ENCODE data around the gene BRSK2.

The BRSK2 gene

DNA sequence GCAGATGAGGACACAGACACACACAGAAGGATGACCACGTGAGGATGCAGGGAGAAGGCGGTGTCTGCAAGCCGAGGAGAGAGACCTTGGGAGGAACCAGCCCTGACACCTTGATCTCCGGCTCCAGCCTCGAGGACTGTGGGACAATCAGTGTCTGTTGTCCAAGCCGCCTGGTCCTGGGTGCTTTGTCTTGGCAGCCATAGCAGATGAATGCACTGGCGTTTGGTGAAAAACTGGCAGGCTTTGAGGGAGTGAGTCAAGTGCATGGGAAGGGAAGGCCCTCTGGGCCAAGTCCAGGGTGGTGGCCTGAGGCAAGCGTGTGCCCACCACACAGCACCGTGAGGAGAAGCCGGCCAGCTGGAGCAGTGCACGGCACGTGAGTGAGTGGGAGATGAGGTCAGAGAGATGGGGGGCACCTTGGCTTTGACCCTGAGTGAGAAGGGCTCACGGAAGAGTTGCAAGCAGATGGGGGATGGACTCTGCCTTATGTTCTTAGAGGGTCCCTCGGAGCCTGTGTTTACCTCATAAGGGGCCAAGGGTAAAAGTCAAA lies 12.4 kb upstream of the BRSK2 start:
- no peak for DNase-seq

DNA sequence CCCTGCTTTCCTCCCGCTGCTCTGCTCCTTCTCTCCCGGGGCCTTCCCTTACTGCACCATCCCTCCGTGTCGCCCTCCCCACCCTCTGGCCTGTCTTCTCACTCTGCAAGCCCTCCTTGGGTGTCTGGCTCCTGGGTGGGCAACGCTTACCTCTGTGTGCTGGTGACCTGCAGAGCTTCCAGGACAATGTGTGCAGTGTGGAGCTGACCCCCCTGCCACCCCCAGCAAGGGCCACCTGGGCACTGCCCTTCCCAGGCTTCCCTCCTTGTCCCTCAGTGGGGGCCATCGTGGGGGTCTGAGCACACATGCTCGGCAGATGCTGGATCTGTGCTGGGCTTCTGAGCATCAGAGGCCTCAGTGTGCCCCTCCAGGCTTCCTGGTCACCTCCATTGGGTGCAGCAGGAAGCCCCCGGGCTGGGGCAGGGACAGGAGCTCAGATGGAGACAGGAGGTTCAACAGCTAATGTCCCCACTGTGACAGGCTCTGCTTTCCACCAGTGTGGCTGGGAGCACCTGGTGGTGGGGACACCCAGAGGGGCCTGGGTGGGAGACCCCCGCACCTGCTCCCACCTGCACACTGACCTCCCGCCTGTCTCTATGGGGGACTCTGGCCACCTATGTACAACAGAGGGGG lies 7.8 kb upstream of the BRSK2 start:
- DNase-seq = no peak

DNA sequence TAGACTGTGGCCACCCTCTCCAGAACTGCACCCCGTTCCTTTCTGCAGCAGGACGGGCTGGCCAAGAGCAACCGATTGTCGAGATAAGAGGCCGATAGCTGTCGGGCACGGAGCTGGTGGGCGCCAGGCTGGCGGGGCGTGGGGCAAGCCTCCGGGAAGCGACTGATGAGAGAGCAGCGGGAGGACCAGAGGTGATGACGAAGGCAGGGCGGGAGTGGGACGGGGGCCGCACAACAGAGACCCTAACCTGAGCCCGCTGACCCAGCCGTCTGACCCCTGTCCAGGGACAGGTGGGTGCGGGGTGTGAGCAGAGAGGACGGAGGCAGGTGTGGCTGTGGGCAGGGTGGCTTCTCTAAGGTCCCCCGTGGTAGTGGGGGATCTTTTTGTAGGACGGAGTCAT lies 7.3 kb upstream of the BRSK2 start:
- DNase-seq = no peak

DNA sequence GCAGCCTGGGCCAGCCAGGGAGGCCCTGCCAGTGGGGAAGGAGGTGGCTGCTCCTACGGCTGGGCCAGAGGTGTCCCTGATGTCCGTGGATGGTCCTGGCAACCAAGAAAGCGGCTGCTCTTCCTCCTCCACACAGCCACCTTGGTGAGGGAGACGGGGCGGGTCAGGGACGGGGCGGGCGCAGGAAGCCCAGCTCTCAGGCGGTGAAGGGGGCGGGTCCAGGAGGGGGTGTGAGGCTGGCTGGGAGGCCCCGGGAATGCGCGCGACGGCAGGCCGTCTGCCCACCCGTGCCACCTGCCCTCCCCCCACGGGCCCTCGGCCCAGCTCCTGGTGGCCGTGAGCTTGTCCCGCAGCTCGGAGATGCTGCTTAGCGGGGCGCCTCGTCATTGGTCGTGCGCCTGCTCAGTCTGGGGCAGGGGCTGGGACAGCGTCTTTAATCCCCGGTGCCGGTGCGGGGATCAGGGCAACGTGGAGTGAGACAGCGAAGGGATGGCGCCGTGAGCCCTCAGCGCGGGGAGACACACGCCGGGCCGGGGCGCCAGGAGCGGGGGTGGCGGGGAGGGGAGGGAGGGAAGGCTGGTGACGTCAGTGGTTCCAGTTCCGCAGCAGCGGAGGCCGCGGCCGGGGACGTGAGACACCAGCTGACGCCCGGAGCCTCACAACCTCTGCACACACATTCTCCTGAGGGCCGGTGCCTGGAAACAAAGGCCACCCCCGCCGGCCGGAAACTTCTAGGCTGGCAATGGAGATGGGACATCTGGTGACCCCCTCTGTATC lies 6.7 kb upstream of the BRSK2 start:
- no peak for DNase-seq

DNA sequence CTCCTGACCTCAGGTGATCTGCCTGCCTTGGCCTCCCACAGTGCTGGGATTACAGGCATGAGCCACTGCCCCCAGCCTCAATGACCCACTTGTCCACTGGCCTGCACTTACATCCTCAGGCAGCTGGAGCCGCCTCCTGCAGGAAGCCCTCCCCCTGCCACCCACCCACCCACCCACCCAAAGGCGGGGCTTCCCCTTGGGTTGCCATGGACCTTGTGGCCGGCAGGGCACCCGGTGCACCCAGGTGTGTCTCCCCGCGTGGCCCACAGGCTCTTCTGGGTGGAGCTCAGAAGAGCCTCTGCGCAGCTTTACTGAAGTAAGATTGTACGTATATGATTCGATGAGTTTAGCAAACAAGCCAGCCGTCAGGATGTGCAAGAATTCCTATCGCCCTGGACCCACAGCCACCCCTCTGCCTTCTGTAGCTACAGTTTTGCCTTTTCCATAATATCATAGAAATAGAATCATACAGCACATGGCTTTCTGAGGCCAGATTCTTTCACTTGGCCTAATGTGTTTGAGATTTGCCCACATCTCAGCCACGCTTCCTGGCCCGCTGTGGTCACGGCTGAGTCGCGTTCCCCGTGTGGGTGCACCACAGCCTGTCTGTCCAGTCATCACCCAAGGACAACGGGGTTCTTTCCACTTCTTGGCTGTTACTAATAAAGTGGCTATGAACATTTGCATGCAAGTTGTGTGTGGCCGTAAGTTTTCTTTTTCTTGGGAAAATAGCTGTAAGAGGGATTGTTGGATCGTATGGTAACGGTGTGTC lies 5.3 kb upstream of the BRSK2 start:
- no peak for DNase-seq

DNA sequence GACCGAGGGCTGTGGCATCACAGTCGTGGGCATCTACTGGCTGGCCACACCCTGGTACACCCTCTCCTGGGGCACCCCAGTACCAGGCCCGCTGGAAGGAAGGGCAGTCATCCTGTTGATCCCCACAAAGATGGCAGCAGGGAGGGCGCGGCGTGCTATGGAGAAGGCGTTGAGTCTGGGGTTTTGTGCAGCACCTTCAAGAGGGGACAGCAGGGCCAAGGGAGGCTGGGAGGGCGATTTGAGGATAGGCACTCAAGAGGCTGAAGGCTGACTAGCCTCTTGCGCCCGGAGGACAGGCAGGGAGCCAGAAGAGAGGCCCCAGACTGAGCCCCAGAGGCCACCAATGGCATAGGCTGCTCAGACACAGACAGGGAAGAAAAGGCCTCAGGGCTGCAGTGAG lies 2.2 kb upstream of the BRSK2 start:
- no peak for DNase-seq

DNA sequence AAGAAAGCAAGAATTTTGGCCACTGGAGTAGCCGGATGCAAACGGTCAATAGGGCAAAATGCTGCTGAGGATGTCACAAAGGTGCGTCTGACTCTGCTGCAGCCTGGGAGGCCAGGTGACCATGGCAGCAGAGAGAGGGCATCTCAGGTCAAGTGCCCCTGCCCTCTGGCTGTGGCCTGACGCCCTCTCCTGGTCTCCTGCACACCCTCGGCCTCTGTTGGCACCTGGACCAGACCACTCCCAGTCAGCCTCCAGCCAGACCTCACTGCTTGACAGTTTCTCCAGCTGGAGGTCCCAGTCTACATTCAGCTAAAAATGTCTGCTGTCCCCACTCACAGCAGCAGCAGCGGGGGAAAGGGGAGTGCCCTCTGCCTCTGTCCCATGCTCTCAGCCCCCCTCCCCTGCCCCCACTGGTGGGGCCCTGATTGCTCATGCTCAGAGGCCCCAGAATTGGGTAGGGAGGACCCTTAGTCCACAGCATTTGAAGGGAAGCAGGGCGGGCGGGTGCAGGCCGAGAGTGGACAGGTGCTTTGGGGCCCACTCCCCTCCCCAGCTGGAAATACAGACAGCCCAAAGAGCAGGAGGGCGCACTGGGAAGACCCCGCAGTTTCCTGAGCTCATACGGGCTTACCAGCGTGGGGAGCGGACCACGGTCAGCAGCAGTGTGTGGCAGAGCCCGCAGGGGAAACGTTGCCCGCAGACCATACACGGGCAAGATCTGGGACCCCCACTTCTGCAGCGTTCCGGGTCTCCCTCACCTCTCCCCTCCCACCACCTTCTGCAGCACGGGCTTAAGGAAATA lies 1.6 kb upstream of the BRSK2 start:
- no peak for DNase-seq

DNA sequence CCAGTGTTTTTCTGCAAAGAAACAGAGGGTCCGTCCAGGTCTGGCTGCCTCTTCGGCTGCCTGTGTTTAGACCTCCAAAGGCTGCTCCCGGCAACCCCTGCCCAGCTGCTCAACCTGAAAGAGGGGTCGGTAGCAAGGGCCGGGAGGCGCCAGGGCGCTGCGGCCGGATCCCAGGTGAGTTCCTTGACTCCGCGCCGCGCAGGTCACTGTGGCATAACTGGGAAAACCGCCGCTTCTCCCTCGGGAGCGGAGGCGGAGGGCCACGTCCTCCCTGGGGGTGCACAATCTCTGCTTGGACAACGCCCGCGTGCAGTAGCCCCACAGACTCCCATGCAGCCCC lies 1.0 kb upstream of the BRSK2 start:
- DNase-seq = no peak

DNA sequence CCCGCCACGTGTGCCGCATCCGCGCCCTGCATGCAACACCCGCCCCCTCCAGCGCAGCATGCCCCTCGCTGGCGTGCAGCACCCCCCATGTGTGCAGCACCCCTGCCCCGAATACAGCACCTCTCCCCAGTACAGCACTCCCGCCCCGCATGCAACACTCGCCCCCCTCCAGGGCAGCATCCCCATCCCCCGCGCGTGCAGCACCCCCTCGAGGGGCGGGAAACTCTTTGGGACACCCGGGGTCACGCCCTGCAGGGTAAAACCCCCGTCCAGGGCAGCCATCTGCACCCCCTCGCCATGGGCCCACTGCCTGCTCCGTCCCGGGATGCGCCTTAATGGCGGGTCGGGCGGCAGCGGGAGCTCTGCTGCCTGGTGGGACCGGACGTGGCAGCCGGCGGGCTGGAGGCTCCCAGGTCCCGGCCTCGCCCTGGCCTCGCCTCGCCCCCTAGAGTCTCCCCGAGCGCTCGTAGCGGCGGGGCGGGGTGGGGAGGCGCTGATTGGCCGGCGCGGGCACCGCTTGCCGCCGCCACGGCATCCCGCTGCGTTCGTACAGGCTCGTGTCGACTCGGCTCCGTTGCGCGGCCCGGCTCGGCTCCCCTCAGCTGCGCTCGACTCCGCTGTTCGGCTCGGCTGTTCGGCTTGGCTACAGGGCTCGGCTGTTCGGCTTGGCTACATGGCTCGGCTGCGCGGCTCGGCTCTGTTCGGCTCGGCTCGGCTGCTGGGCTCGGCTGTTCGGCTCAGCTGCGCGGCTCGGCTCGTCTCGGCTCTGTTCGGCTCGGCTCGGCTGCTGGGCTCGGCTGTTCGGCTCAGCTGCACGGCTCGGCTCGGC lies 417 bp upstream of the BRSK2 start:
- DNase-seq = peak; percentile 52

DNA sequence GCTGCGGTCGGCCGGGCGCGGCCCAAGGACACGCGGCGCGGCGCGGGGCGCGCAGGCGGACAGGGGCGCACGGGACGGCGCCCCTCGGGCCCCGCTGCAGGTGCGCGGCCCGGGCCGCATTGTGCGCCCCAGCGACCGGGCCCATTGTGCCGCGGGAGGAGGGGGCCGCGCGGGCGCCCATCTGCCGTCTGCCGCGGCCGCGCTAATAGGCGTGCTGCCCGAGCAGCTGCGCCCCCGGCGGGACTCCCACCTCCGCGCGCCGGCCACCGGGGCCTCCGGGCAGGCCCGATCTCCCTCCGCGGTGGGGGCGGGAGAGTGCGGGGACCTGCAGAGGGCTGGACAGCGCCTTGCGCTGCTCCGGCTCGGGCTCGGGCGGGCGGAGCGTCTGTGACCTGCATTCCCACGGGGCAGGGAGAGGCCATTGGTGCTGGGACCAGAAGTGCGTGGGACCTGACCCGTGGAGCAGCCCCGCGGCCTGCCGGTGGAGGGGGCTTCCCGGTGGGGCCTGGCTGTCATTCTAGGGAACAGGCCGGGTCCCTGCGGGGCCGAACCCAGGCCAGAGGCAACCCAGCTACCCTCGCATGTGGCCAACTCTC lies 933 bp downstream of the BRSK2 start:
- no peak for DNase-seq

DNA sequence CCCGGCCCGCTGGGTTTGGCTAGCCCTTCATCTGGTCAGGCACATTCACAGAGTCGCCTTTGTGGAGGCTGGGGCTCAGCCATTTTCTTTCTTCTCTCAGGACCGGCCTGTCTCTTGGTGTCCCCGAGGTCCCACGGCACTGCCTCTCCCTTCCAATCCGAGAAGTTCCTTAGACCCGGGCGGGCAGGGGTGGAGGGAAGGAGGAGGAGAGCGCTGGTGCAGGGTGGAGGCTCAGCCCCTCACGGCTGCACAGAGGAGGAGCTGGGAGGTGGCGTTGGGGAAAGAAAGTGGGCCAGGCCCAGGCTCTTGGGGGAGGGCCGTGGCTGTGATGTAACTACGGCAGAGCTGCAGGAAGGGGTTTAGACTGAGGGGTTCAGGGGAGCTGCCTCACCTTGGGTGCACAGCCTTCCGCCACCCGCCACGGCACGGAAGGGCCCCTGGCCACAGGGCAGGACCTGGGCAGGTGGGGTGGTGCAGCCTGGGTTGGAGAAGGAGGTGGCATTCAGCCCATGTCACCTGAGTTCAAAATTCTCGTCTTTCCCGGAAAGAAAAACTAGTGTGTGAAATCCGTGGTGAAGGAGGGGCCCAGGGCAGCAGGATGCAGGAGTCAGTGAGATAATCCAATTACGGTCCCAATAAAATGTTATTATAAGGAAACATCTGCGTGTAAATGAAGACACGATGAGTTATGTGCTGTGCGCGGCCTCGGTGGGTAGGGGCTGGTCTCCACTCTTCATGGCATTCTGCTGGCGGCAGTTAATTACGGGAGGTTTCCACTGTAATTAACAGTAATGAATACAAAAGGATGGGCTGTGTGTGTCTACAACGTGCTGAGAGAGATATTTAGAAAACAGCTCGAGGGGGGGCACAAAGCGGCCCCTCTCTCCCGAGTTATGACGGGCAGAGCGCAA lies 1.7 kb downstream of the BRSK2 start:
- no peak for DNase-seq

DNA sequence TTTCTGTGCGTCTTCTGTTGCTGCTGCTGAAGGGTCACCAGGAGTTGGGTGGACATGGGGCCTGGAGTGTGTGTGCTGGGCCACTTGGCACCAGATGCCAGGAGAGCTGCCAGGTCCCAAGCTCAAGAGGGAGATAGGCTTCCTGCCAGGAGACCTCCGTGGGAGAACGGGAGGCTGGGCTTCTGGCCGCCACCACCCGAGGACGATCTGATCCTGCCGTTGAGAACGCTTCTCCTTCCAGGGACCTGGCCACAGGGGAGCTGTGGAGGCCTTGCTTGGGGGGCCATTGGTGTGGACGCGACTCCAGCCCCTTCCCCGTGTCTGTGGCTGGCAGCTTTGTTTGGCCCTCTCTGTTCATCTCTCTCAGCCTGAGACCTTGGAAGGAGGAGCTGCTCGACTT lies 2.4 kb downstream of the BRSK2 start:
- DNase-seq = no peak

DNA sequence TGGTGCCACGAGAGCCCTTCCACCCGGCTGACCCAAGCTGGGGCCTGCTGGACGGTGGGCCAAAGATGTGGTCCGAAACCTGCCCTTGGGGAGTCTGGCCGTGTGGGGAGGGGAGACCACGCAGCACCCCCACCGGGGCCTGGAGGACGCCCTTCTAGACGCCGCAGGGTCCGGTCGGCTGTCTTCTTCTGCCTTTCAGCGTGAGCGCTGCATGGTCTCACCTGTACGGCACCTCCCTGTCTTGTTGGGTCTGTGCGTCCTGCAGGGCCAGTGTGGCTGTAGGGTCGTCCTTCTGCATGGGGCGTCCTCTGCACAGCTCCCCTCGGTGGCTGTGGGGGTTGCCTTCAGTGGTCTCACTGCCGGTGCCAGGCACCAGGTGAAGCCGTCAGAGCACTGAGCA lies 2.8 kb downstream of the BRSK2 start:
- no peak for DNase-seq

DNA sequence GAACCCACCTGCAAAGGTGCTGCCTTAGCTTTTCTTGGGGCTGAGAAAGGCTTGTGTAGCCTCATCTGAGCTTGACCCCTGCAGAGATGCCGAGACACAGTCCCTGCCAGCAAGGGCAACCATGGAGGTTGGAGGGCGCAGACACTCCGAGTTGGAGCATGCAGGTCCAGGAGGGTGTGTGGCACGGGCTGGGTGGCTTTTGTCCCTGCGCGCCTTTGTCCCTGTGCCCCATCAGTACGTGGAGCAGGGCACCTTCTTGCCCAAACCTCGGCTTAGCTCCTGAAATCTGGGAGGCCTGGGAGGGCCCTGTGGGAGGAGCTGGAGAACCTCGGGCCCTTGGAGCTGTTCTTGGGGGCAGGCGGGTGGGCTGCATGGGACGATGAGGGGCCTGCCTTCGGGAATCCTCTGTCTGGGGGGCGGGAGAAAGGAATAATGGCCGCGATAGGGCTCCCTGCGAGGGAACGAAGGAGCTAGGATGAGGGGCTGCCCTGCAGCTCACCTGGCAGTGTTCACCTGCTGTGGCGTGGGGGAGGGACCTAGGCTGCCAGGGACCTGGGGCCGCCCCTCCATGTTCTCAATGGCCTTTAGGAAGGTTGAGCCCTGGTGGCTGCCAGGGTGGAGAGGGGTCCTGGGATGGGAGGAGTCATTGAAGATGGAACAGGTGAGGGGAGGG lies 3.4 kb downstream of the BRSK2 start:
- no peak for DNase-seq

DNA sequence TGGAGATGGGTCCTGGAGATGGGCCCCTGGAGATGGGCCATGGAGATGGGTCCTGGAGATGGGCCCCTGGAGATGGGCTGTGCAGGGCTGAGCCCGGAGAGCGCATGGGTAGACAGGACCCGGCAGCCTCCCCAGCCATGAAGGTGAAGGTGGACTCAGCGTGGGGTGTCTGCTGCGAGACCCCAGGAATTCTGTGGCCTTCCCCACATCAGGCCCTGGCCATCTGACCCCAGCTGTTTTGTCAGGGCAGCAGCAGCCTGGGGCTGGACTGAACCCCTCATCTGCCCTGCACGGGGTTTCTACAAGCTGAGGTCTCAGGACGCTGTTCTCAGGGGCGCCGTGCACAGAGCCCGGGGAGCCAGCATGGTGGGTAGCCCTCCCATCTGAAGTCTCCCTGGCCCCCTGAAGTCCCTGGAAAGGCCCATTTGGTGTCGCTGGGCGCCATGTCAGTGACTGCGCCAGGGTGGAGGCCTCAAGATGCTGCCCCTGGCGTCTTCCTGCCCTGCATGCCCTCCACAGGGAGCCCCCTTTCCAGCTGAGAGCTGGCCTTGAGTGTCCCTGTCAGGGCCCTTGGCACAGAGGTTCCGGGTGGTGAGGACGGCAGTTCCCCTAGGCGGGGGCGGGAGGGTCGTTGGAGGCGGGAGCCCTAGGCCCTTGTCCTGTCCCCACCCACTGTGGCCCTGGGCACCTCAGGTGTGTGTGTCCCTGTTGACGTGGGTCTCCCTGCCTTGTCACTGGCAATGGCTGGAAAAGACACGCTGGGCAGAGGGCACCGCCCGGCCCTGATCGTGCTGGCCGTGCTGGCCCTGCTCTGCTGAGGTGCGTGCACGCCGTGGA lies 5.4 kb downstream of the BRSK2 start:
- no peak for DNase-seq

DNA sequence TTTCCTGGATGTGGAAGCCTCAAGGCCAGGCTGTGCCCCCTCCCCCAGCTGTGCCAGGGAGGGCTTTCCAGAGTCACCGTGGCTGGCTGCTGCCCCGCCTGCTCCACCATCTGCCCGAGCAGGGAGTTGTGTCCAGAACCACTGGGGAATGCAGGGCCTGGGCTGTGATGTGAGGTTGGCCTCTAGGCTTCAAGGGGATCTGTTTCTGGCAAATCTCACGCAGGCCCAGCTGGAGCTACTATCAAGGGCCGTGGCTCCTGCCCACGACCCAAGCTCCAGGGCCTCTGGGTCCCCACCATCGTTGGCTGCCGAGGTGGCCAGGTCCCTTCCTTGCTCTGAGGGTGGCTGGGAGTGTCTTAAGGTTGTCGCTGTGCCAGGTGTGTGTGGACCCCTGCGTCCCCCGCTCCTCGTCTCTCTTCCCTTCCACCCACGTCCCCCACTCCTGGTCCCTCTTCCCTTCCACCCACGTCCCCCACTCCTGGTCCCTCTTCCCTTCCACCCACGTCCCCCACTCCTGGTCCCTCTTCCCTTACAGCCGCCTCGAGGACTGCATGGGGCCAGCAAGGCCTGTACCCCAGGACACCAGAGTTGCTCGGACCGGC lies 6.1 kb downstream of the BRSK2 start:
- no peak for DNase-seq

DNA sequence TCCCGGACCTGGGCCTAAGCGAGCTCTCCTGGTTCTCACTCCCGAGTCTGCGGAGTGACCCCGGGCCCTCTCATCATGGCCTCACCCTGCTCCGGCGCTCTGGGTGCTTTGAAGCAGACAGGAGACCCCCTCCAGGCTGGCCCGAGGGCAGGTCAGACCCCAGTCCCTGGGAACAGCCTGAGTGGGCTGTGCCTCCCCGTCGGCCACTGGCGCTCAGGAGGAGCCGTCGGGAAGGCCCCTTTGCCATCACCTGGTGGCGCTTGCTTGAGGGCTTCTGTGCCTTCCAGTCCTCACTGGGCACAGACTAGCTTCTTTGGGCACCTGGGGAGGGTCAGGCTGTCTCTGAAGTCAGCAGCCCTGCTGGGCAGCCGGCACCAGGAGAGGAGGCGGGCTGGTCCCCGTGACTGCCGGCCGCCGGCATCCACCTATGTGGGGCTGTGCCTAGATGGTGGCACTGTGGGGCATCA lies 6.7 kb downstream of the BRSK2 start:
- no peak for DNase-seq

DNA sequence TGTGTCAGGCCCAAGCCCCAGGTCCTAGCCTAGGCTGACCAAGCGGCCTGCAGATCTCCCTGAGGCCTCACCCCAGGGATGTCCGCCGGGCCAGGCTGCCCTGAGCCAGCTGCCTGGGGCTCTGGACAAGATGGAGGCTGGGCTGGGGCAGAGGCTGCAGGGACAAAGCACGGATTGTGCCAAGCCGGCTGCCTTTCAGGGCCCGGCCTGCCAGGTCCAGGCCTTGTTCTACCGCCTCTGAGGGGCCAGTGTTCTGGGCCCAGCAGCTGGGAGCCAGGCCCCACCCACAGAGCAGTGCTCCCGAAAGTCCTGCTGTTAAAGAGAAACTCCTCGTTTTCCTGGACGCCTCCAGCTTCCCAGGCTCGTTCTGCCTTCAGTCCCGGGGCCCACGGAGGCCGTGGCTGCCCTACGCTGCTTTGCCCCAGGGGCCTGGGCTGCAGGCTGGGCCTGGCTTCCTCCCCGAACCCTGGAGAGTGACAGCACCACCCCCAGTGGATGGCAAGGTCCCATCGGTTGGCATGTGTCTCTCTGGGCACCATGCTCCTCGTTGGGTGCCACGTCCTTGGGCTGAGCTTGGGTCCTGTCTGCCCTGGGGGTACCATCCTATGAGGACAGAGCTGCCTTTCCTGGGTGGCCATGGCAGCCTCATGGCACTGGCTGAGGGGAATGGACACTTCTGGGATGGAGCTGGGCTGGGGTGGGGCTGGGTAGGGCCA lies 7.6 kb downstream of the BRSK2 start:
- no peak for DNase-seq

Data from KG1 (cell line).